GM10266 (cell line): ENCODE results near the gene ACBD3.

Source experiments
- DNase-seq: peaks from one replicate; pipeline ENCODE4 v3.0.0; 2012; ENCODE audit errors: extremely low spot score
- TF ChIP-seq, protein P1 (sequence below): IDR thresholded peaks from 2 replicates; pipeline ENCODE4 v1.5.1; 2012; ENCODE audit warnings: mild to moderate bottlenecking, low read depth; ENCODE audit not compliant: control insufficient read depth, insufficient read depth; ENCODE audit errors: missing control alignments

Gene ACBD3

GRCh38 chr1:226121587-226122400 is 64.7 kb downstream of the ACBD3 start:
- DNase-seq: peak; percentile 96
- TF ChIP-seq, protein P1, sequence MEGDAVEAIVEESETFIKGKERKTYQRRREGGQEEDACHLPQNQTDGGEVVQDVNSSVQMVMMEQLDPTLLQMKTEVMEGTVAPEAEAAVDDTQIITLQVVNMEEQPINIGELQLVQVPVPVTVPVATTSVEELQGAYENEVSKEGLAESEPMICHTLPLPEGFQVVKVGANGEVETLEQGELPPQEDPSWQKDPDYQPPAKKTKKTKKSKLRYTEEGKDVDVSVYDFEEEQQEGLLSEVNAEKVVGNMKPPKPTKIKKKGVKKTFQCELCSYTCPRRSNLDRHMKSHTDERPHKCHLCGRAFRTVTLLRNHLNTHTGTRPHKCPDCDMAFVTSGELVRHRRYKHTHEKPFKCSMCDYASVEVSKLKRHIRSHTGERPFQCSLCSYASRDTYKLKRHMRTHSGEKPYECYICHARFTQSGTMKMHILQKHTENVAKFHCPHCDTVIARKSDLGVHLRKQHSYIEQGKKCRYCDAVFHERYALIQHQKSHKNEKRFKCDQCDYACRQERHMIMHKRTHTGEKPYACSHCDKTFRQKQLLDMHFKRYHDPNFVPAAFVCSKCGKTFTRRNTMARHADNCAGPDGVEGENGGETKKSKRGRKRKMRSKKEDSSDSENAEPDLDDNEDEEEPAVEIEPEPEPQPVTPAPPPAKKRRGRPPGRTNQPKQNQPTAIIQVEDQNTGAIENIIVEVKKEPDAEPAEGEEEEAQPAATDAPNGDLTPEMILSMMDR: peak; percentile 87

DNA sequence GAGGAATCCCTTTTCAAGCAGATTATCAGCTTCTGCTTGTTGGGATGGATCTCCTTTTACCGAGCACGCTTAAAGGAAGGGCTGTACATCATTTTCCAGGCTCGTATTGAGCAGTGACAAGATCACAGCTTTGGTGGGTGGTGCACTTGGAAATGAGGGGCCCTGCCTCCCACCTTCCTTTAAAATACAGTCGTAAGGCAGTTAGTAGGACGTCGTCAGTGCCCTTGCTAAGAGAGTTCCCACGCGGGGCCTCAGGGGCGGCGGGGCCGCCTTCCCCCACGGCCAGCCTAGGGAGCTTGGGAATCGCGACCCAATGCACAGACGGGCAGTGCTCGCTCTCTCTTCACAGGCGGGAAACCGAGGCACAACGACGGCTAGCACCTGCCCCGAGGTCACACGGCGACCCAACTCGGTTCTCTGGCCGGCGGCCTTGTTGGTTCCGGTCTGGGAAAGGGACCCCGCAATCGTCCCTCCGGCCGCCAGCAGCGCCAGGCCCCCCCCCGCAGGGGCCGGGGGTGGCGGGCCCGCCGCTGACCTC is 65.4 kb downstream of the ACBD3 start:
- TF ChIP-seq, protein P1: no peak
- DNase-seq: no peak

DNA sequence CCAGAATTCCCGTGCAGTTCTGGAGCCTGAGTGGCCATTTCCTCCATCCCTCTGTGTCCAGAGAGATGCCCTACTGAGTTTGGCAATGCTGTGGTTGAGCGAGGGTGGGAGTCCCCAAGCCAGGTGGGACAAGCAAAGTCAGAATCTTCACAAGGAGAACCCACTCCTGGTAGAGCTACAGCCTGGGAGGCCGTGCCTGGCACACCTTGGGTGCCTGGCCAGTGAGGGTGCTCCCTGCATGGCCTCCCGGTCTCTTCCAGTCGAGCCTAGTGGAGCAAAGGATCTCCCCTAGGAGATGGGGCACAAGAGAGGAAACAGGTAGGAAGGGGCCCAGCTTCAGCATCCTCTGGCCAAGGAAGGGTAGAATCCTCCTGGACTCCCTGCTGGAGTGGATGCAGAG is 66.1 kb downstream of the ACBD3 start:
- TF ChIP-seq, protein P1: no peak
- no peak for DNase-seq

DNA sequence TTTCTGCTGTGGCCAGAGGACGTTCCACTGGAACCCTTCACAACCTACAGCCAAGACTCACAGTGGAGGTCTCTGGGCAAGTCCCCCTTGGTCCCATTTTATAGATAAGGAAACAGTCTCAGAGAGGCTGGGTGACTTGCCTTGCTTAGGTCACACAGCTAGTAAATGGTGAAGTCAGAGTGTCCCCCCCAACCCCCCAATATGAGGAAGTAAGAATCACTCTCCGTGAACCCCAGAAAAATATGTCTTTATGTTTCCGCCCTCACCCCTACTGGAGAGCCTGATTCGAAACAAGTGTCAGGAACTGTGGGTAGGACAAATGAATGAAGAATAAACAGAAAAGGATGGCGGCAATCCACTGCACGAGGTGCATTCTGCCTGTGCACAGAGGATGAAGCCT is 67.4 kb downstream of the ACBD3 start:
- TF ChIP-seq, protein P1: no peak
- peak; percentile 32 for DNase-seq

- TF ChIP-seq, protein P1: no peak
- no peak for DNase-seq
These were observed 68.2 kb downstream of the ACBD3 start for GRCh38 chr1:226118357-226118756.

GRCh38 chr1:226117330-226117729 is 69.2 kb downstream of the ACBD3 start:
- TF ChIP-seq, protein P1: no peak
- DNase-seq: no peak

DNA sequence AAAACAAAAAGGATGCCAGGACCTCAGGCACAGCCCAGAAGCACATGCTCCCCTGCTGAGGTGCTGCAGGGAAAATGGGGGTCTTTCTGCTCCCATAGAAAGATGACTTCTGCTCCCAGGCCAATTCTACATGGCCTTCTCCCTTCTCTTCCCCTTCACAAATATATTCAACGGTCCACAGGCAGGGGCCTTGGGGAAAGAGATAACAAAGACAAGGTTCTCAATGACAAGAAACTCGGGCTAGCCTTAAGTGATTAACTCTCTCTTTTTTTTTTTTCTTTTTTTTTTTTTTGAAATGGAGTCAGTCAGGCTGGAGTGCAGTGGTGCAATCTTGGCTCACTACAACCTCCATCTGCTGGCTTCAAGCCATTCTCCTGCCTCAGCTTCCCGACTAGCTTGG is 69.9 kb downstream of the ACBD3 start:
- no peak for DNase-seq
- TF ChIP-seq, protein P1: no peak
